H9 (cell line): Measurements from ENCODE around the gene PIK3CD. TPM values are rescaled to one million over a fixed set of nuclear protein-coding genes. Genes with fewer than 3 reads are reported as not detected.

Source experiments
- DNase-seq: peaks from one replicate; pipeline ENCODE4 v3.0.0-alpha.2; 2017
- H2AFZ ChIP-seq: one replicate; pipeline ENCODE4 v1.6.1; 2013; ENCODE audit warnings: mild to moderate bottlenecking, low read length, control low read depth, moderate library complexity
- H2AK5ac ChIP-seq: 2 replicates; pipeline ENCODE4 v1.6.1; 2013; ENCODE audit warnings: low read length, control low read depth, mixed read lengths; ENCODE audit not compliant: insufficient read length
- H2BK120ac ChIP-seq: one replicate; pipeline ENCODE4 v1.6.1; 2013; ENCODE audit warnings: low read depth, mild to moderate bottlenecking, low read length, control low read depth, inconsistent platforms; ENCODE audit not compliant: poor library complexity, severe bottlenecking
- H2BK12ac ChIP-seq: 2 replicates; pipeline ENCODE4 v1.6.1; 2013; ENCODE audit warnings: low read length, control low read depth, mixed read lengths, low read depth; ENCODE audit not compliant: insufficient read length
- H2BK15ac ChIP-seq: 2 replicates; pipeline ENCODE4 v1.6.1; 2013; ENCODE audit warnings: low read depth, low read length, control low read depth
- H2BK20ac ChIP-seq: one replicate; pipeline ENCODE4 v1.6.1; 2013; ENCODE audit warnings: low read depth, mild to moderate bottlenecking, low read length, control low read depth, inconsistent platforms; ENCODE audit not compliant: poor library complexity, severe bottlenecking
- H2BK5ac ChIP-seq: 2 replicates; pipeline ENCODE4 v1.6.1; 2013; ENCODE audit warnings: low read length, control low read depth, mixed read lengths; ENCODE audit not compliant: insufficient read length
- H3K14ac ChIP-seq: 2 replicates; pipeline ENCODE4 v1.6.1; 2013; ENCODE audit warnings: low read length, control low read depth; ENCODE audit not compliant: insufficient read depth
- H3K18ac ChIP-seq: 2 replicates; pipeline ENCODE4 v1.6.1; 2013; ENCODE audit warnings: low read depth, mild to moderate bottlenecking, mixed read lengths, low read length, control low read depth; ENCODE audit not compliant: insufficient read length
- H3K23ac ChIP-seq: 2 replicates; pipeline ENCODE4 v1.6.1; 2013; ENCODE audit warnings: low read length, control low read depth, mixed read lengths, low read depth; ENCODE audit not compliant: insufficient read length
- H3K23me2 ChIP-seq: 2 replicates; pipeline ENCODE4 v1.6.1; 2013; ENCODE audit warnings: low read depth, mild to moderate bottlenecking, mixed read lengths, low read length, control low read depth; ENCODE audit not compliant: insufficient read length, poor library complexity, severe bottlenecking
- H3K27ac ChIP-seq: 2 replicates; pipeline ENCODE4 v1.5.1; 2013; ENCODE audit warnings: low read length, control low read depth, mixed read lengths, low read depth; ENCODE audit not compliant: insufficient read length
- H3K27me3 ChIP-seq: 2 replicates; pipeline ENCODE4 v1.6.1; 2013; ENCODE audit warnings: low read length, control low read depth, inconsistent platforms; ENCODE audit not compliant: insufficient read depth
- H3K4ac ChIP-seq: 2 replicates; pipeline ENCODE4 v1.6.1; 2013; ENCODE audit warnings: low read depth, mild to moderate bottlenecking, control low read depth, inconsistent platforms, low read length, moderate library complexity
- H3K4me1 ChIP-seq: 2 replicates; pipeline ENCODE4 v1.6.1; 2013; ENCODE audit warnings: low read length, control low read depth, inconsistent platforms; ENCODE audit not compliant: insufficient read depth
- H3K4me2 ChIP-seq: 2 replicates; pipeline ENCODE4 v1.6.1; 2013; ENCODE audit warnings: low read length, control low read depth, mixed read lengths; ENCODE audit not compliant: insufficient read length, insufficient read depth
- H3K56ac ChIP-seq: 2 replicates; pipeline ENCODE4 v1.6.1; 2013; ENCODE audit warnings: low read depth, mild to moderate bottlenecking, mixed read lengths, low read length, control low read depth; ENCODE audit not compliant: insufficient read length
- H3K79me1 ChIP-seq: 2 replicates; pipeline ENCODE4 v1.6.1; 2013; ENCODE audit warnings: low read depth, mild to moderate bottlenecking, moderate library complexity, low read length, control low read depth, inconsistent platforms; ENCODE audit not compliant: insufficient read depth, poor library complexity, severe bottlenecking
- H3K79me2 ChIP-seq: 2 replicates; pipeline ENCODE4 v1.6.1; 2013; ENCODE audit warnings: low read length, control low read depth, inconsistent platforms; ENCODE audit not compliant: insufficient read depth
- H3K9ac ChIP-seq: 2 replicates; pipeline ENCODE4 v1.6.1; 2013; ENCODE audit warnings: low read length, control low read depth, mixed read lengths; ENCODE audit not compliant: insufficient read length; ENCODE audit errors: extremely low read depth
- H3K9me3 ChIP-seq: one replicate; pipeline ENCODE4 v1.6.1; 2013; ENCODE audit warnings: low read depth, low read length, inconsistent platforms; ENCODE audit not compliant: control insufficient read depth
- H3T11ph ChIP-seq: one replicate; pipeline ENCODE4 v1.6.1; 2013; ENCODE audit warnings: mild to moderate bottlenecking, low read length, control low read depth, inconsistent platforms
- H4K20me1 ChIP-seq: one replicate; pipeline ENCODE4 v1.6.1; 2013; ENCODE audit not compliant: control insufficient read depth, insufficient read length, insufficient read depth
- H4K5ac ChIP-seq: 2 replicates; pipeline ENCODE4 v1.6.1; 2013; ENCODE audit warnings: low read depth, mild to moderate bottlenecking, mixed read lengths, low read length, control low read depth; ENCODE audit not compliant: insufficient read length
- H4K8ac ChIP-seq: replicated peaks from 2 replicates; pipeline ENCODE4 v1.6.1; 2013; ENCODE audit warnings: low read length, control low read depth, mixed read lengths, low read depth; ENCODE audit not compliant: insufficient read length
- H4K91ac ChIP-seq: 2 replicates; pipeline ENCODE4 v1.6.1; 2013; ENCODE audit warnings: low read depth, mild to moderate bottlenecking, moderate library complexity, mixed read lengths, low read length, control low read depth; ENCODE audit not compliant: insufficient read length
- H3K27ac Mint-ChIP-seq, 3 experiments: 2 replicates in 2 of 3; 3 replicates in 1 of 3; pipeline ENCODE4 v1.8.0; 2020 to 2021; ENCODE audit warnings: mixed read lengths in 3 of 3, mild to moderate bottlenecking in 1 of 3, moderate library complexity in 1 of 3
- H3K27me3 Mint-ChIP-seq: 2 replicates; pipeline ENCODE4 v1.8.0; 2021; ENCODE audit warnings: low read depth, mild to moderate bottlenecking, moderate library complexity, mixed read lengths
- H3K36me3 Mint-ChIP-seq, 3 experiments: 2 replicates in 2 of 3; 3 replicates in 1 of 3; pipeline ENCODE4 v1.8.0; 2020 to 2021; ENCODE audit warnings: low read depth in 3 of 3, mixed read lengths in 3 of 3; ENCODE audit not compliant: insufficient read depth in 1 of 3
- H3K4me1 Mint-ChIP-seq, 2 experiments: 2 replicates each; pipeline ENCODE4 v1.8.0; 2020; ENCODE audit warnings: mixed read lengths in 2 of 2
- H3K4me3 Mint-ChIP-seq, 2 experiments: 2 replicates in 1 of 2; 3 replicates in 1 of 2; pipeline ENCODE4 v1.8.0; 2020 to 2021; ENCODE audit warnings: mild to moderate bottlenecking in 2 of 2, mixed read lengths in 2 of 2, moderate library complexity in 1 of 2
- H3K9me3 Mint-ChIP-seq, 2 experiments: 2 replicates in 1 of 2; 3 replicates in 1 of 2; pipeline ENCODE4 v1.8.0; 2020; ENCODE audit warnings: mild to moderate bottlenecking in 2 of 2, mixed read lengths in 2 of 2, moderate library complexity in 1 of 2
- CTCF ChIP-seq: fragments of 200-600 bp; sonication (generic); conservative IDR thresholded peaks from 3 replicates; pipeline ENCODE4 v1.8.0; 2021; ENCODE audit warnings: antibody characterized with exemption, mild to moderate bottlenecking
- WGBS: extraction: QIAGEN DNeasy Blood & Tissue Kit; methylation state at CpG from one replicate; pipeline ENCODE4 v1.1.7; 2013; ENCODE audit warnings: missing lambda C conversion rate, low lambda C conversion rate, mixed read lengths; ENCODE audit not compliant: insufficient read length; ENCODE audit errors: extremely low coverage; 5-methylcytosine and 5-hydroxymethylcytosine counted together
- total RNA-seq: library from RNA; stranded (reverse); gene quantifications from 2 replicates; pipeline ENCODE4 v1.2.1, GENCODE V29; 2021

The PIK3CD gene
- total RNA-seq, 1 experiment from 2014 or later: 10.0 TPM

DNA sequence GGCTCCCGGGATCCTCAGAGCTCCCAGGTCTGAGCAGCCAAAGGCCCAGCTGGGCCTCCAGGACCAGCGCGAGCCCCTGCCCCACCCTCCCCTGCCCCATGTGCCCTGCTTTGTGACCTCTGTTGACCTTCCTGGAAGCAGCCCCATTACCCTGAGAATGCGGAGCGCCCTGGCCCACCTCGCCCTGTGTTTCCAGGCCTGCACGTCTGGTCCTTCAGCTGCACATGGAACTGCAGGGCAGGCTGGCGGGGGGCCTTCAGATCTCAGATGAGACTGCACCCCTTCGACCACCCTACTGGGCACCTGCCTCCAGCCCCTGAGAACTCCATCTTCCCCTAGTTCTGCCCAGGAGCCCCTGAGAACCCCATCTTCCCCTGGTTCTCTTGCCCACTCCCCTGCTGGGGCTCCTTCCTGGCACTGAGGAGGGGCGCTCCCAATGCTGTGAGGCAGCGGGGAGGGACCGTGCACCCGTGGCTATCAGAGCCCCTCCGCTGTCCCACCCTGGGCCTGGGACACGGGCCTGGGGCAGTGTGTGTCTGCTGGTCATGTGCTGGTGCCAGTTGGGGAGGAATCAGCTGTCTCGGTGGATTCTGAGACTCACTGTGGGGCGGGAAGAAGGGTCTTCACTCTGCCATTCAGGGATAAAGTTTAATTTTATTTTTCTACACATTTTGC, 37.8 kb upstream of the PIK3CD start:
- no peaks in the 10 kb centered on the region for H3K79me2 ChIP-seq
- H2AK5ac ChIP-seq: no peak overlapping the region
- no peak for DNase-seq
- H4K5ac ChIP-seq: no peak overlapping the region
- Mint-ChIP-seq H3K36me3 (peaks cover 3 to 28% (median 21%) of the 10 kb centered on the region in 3 experiments; a peak in 6 of 7 replicates), H3K4me1 (peaks cover 0 to 3% of the 10 kb centered on the region in 2 experiments; a peak in 1 of 4 replicates), H3K9me3 (no peaks in the 10 kb centered on the region), H3K27ac (peak overlapping the region in 1 of 3 experiments; percentile 44; a peak in 1 of 7 replicates), H3K4me3 (no peak overlapping the region), H3K27me3 (peaks cover 2% of the 10 kb centered on the region)
- no peak overlapping the region for H3K56ac ChIP-seq
- H2BK5ac ChIP-seq: no peak overlapping the region
- no CpG with 5 or more reads among the region's 17 CpGs for WGBS
- H3T11ph ChIP-seq: no peak overlapping the region
- H3K23ac ChIP-seq: no peak overlapping the region
- H3K27me3 ChIP-seq: no peaks in the 10 kb centered on the region
- no peak overlapping the region for H4K8ac ChIP-seq
- no peaks in the 10 kb centered on the region for H4K20me1 ChIP-seq
- H2BK12ac ChIP-seq: no peak overlapping the region
- H2BK120ac ChIP-seq: no peak overlapping the region
- no peak overlapping the region for H4K91ac ChIP-seq
- no peaks in the 10 kb centered on the region for H3K9me3 ChIP-seq
- no peaks in the 10 kb centered on the region for H3K4me1 ChIP-seq
- no peak overlapping the region for H3K9ac ChIP-seq
- no peak overlapping the region for H3K4me2 ChIP-seq
- TF ChIP-seq CTCF: no peak
- H2AFZ ChIP-seq: no peak overlapping the region
- no peak overlapping the region for H3K14ac ChIP-seq
- no peaks in the 10 kb centered on the region for H3K23me2 ChIP-seq
- H3K18ac ChIP-seq: no peak overlapping the region
- no peaks in the 10 kb centered on the region for H3K79me1 ChIP-seq
- no peak overlapping the region for H3K27ac ChIP-seq
- no peak overlapping the region for H3K4ac ChIP-seq
- no peak overlapping the region for H2BK15ac ChIP-seq
- no peak overlapping the region for H2BK20ac ChIP-seq
